Adipose tissue (tissue), 3 donors: ENCODE data around the gene CDK14. TPM values are rescaled to one million over a fixed set of nuclear protein-coding genes. Genes with fewer than 3 reads are reported as not detected.

Experiments used
- H3K27ac ChIP-seq: one replicate; pipeline ENCODE4 v1.5.1; 2013; ENCODE audit warnings: low read depth, low read length
- WGBS, 3 donors: extraction: QIAGEN DNeasy Blood & Tissue Kit; methylation state at CpG; one replicate each; pipeline ENCODE4 v1.1.7; 2013; 5-methylcytosine and 5-hydroxymethylcytosine counted together
- polyA plus RNA-seq, 3 donors: library from polyadenylated mRNA; stranded (reverse); fragments of 200-250 nt; gene quantifications; one replicate each; pipeline ENCODE4 v1.2.3, GENCODE V29; 2013
- donor health status: healthy with polysubstance abuse.
- donor health status: Bipolar disorder and iron deficiency.
- donor health status: healthy.

The CDK14 gene
- polyA plus RNA-seq = 10 to 100 TPM in 1 of 3 donors, 1 to 10 TPM in 2; 4.5 to 14.7 (median 5.2) TPM

- 0 to 1% (median 1%) methylated on average over 77 to 116 of the region's 118 CpGs for WGBS, 3 donors
These were observed at the start of gene CDK14 for GRCh38 chr7:90595801-90596670. Gene CDK14 (plus strand): TSS chr7:90596321. CDS start chr7:90596628, 307 bp downstream.

GRCh38 chr7:90551036-90551435 lies 45.1 kb upstream of the CDK14 start:
- H3K27ac ChIP-seq = no peak overlapping the region
- 67 to 80% (median 79%) methylated on average over 4 of the region's 4 CpGs for WGBS, 3 donors

More at GRCh38 chr7:90595801-90596670, at the start of gene CDK14:
- H3K27ac ChIP-seq = peak within 1 kb of the TSS; percentile 51

GRCh38 chr7:90552521-90552920 lies 43.6 kb upstream of the CDK14 start:
- H3K27ac ChIP-seq = no peak overlapping the region
- WGBS, 3 donors = 76 to 85% (median 84%) methylated on average over 1 of the region's 1 CpG

- no peak overlapping the region for H3K27ac ChIP-seq
- WGBS, 3 donors = 12 to 60% (median 26%) methylated on average over 1 of the region's 1 CpG
These were observed 35.4 kb upstream of the CDK14 start for GRCh38 chr7:90560730-90561129.

- 74 to 85% (median 80%) methylated on average over 3 of the region's 3 CpGs for WGBS, 3 donors
- no peak overlapping the region for H3K27ac ChIP-seq
These were observed 32.8 kb upstream of the CDK14 start for GRCh38 chr7:90563286-90563685.

GRCh38 chr7:90564455-90564854 lies 31.7 kb upstream of the CDK14 start:
- 91 to 96% (median 93%) methylated on average over 8 of the region's 8 CpGs for WGBS, 3 donors
- H3K27ac ChIP-seq = no peak overlapping the region

- H3K27ac ChIP-seq = no peak overlapping the region
- WGBS, 3 donors = 57 to 78% (median 57%) methylated on average over 4 of the region's 4 CpGs
These were observed 27.9 kb upstream of the CDK14 start for GRCh38 chr7:90568213-90568612.

- WGBS, 3 donors = 88 to 94% (median 91%) methylated on average over 1 of the region's 1 CpG
- H3K27ac ChIP-seq = no peak overlapping the region
These were observed 26.8 kb upstream of the CDK14 start for GRCh38 chr7:90569368-90569767.

- 75 to 90% (median 82%) methylated on average over 1 of the region's 1 CpG for WGBS, 3 donors
- H3K27ac ChIP-seq = no peak overlapping the region
These were observed 25.7 kb upstream of the CDK14 start for GRCh38 chr7:90570373-90570959.

GRCh38 chr7:90574146-90574819 lies 21.8 kb upstream of the CDK14 start:
- H3K27ac ChIP-seq = no peak overlapping the region
- 37 to 68% (median 63%) methylated on average over 3 of the region's 3 CpGs for WGBS, 3 donors

GRCh38 chr7:90574820-90575187 lies 21.3 kb upstream of the CDK14 start:
- WGBS, 3 donors = 78 to 90% (median 89%) methylated on average over 1 of the region's 1 CpG
- no peak overlapping the region for H3K27ac ChIP-seq

- WGBS, 3 donors = 29 to 60% (median 38%) methylated on average over 4 of the region's 4 CpGs
- no peak overlapping the region for H3K27ac ChIP-seq
These were observed 16.9 kb upstream of the CDK14 start for GRCh38 chr7:90579181-90579688.

- H3K27ac ChIP-seq = no peak overlapping the region
These were observed 16.1 kb upstream of the CDK14 start for GRCh38 chr7:90580051-90580450.

GRCh38 chr7:90582164-90582563 lies 14.0 kb upstream of the CDK14 start:
- 68 to 86% (median 77%) methylated on average over 2 of the region's 2 CpGs for WGBS, 3 donors
- no peak overlapping the region for H3K27ac ChIP-seq

More at GRCh38 chr7:90580051-90580450, 16.1 kb upstream of the CDK14 start:
- WGBS, 3 donors = 88 to 95% (median 88%) methylated on average over 3 of the region's 3 CpGs

- no peak overlapping the region for H3K27ac ChIP-seq
- 81 to 94% (median 94%) methylated on average over 1 of the region's 1 CpG for WGBS, 3 donors
These were observed 11.7 kb upstream of the CDK14 start for GRCh38 chr7:90584378-90584777.

- WGBS, 3 donors = 67 to 85% (median 67%) methylated on average over 1 of the region's 1 CpG
These were observed 10.0 kb upstream of the CDK14 start for GRCh38 chr7:90586091-90586490.

GRCh38 chr7:90587766-90588165 lies 8.4 kb upstream of the CDK14 start:
- WGBS, 3 donors = 90 to 97% (median 94%) methylated on average over 2 of the region's 2 CpGs
- no peak overlapping the region for H3K27ac ChIP-seq

More at GRCh38 chr7:90586091-90586490, 10.0 kb upstream of the CDK14 start:
- no peak overlapping the region for H3K27ac ChIP-seq

- H3K27ac ChIP-seq = no peak overlapping the region
These were observed 4.1 kb upstream of the CDK14 start for GRCh38 chr7:90592033-90592432.

GRCh38 chr7:90593205-90593604 lies 2.9 kb upstream of the CDK14 start:
- H3K27ac ChIP-seq = no peak overlapping the region
